CD4-positive, alpha-beta T cell treated with Interleukin-10 for 1 hour (primary cell): Measurements from ENCODE around the gene ASB13.

ENCODE experiments used
- DNase-seq: peaks from one replicate; pipeline ENCODE4 v3.0.0-alpha.2; 2020

ASB13 gene, protein sequence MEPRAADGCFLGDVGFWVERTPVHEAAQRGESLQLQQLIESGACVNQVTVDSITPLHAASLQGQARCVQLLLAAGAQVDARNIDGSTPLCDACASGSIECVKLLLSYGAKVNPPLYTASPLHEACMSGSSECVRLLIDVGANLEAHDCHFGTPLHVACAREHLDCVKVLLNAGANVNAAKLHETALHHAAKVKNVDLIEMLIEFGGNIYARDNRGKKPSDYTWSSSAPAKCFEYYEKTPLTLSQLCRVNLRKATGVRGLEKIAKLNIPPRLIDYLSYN

DNA sequence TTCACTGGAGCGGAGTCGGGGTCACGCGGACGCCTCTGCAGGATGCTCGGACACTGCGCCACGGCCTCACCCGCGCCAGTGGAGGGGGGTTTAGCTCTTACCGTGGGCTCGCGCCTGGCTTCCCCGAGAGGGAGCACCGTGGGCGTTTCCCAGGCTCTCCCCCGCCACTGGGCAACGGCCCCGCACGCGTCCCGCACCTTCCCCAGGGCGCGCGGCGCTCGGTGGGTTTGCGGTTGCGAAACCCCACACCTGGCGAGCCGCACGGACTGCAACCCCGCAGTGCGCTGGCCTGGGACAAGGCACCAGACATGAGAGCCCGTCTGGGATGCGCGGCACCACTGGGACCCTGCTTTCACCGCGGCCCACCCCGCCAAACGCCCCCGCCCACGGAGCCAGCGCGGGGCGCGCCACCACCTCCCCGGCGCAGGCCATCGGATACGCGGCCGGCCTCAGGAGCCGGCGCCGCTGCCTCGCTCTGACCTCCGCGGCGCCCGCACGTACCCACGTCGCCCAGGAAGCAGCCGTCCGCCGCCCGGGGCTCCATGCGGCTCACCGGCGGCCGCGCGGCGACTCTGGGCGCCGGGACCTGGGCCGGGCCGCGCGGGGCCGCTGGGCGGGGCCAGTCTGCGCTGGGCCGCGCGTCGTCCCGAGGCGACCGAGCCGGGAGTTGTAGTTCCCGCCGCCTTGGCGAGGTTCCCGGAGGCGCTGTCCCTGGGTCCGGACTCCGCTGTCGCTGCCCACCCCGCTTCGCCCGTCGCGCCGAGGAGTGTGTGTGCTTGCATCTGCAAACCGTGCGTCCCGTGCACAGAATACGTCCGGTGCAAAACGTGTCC, at the start of gene ASB13:
Gene ASB13 (minus strand): TSS at position 588 of the 833 bp plus-strand sequence. CDS start 44 bp downstream, at position 544.
- peak; percentile 26 for DNase-seq

DNA sequence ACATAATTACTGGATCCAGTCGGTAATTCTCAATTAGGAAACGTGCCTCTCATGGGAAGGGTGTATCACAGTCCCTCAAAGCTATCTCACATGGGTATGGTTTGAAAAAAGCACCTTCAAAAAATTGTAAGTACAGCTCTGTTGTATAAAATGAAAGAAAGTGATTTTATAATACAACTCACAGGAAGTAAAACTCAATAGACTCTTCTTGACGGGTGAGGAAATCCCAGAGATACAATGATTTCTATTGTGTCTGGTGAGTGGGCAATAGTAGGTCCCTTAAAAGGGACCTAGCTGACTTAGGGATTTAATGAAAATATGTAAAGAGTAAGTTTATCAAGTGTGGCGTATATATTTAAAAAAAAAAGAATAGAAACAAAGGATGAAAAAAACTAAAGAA, 45.2 kb upstream of the ASB13 start:
- DNase-seq = peak; percentile 14

DNA sequence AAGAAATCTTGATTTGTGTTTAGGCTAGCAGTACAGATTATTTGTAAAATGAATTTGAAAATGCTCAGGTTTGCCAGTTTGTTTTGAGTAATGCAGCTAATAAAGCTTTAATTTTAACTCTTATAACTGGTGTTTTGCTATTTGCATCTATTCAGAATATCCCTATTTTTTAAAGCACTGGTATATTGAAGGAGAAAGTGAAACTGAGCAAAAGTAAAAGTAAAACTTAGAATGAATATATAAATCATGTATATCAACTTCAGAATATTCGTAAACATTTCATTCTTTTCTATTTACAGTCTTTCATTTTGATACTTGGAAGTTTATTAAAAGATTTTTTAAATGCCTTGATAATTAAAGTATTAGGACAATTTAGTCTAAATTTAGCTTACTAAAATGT, 44.5 kb upstream of the ASB13 start:
- no peak for DNase-seq

DNA sequence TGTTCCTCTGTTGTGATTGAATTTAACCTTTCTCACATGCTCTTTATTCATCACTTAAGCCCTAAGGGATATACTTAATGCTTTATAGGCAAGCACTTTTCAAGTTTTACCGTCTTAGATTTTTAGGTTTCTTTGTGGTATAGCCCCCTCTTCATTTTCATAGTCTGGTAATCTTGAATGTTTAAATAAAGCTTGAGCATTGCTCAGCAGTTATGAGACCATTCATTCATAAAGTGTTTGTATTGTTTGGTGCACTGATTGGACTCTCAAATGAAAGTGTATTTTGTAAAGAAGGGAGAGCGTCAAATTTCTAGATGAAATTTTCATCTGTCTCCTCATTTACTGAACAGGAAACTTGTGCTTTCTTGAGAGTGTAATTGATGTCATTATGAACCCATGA, 43.5 kb upstream of the ASB13 start:
- no peak for DNase-seq

DNA sequence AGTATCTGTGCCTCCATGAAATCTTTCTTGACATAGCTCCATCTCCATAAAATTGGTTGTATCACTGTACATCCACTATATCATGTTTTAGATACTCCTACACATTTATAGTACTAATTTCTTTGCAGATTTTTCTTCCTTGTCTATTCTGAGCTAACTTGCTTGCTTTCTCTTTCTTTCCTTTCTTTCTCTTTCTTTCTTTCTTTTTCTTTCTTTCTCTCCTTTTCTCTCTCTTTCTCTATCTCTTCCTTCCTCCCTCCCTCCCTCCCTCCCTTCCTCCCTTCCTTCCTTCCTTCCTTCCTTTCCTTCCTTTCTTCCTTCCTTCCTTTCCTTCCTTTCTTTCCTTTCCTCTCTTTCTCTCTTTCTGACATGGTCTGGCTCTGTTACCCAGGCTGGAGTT, 42.0 kb upstream of the ASB13 start:
- no peak for DNase-seq

DNA sequence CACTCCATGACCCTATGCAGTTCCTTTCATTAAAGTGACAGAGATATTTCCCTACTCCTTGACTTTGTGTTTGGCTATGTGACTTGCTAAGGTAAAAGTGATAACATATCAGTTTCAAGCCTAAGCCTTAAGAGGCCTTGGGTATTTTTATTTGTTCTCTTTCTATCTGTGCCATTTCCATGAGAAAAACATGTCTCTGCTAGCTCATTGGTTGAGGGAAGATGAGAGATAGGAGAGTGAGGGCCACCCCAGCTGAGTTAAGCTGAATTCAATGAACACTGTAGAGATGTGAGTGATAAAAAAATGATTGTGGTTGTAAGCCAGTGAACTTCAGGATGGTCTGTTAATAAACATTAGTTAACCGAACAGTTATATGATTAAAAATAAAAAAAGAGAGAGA, 31.7 kb upstream of the ASB13 start:
- no peak for DNase-seq

DNA sequence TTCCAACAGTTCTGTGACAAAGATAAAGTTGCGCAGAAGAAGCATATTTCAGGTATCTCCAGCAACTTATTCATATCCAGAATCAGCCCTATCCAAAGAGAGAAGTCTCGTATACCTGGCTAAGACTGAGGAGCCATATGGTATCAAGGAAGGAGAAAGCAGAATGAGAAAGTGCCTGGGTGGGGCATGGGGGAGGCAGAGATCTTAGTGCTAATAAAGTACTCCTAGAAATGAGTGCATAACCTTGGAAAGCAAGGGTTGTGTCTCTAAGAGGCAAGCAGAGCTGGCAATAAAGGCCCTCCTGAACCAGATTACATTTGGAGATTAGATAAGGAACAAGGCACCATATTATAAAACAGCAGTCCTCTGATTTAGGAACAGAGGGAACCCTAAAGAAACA, 30.9 kb upstream of the ASB13 start:
- DNase-seq = no peak

DNA sequence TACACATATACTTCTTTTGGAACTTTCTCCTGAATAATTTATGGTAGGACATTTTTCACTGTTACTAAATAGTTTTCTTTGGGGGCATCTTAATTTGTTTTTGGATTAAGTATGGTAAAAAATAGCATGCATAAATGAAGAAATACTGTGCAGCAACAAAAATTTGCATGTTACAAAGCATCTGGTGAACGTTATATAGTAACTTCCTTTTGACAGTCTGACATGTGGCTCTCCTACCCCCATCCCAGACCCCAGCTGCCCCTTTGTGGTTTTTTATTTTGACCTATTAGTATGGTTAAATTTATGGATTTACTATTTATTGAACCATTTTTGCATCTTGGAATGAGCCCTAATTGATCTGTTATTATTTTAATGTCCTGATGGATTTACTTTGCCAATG, 28.2 kb upstream of the ASB13 start:
- no peak for DNase-seq

DNA sequence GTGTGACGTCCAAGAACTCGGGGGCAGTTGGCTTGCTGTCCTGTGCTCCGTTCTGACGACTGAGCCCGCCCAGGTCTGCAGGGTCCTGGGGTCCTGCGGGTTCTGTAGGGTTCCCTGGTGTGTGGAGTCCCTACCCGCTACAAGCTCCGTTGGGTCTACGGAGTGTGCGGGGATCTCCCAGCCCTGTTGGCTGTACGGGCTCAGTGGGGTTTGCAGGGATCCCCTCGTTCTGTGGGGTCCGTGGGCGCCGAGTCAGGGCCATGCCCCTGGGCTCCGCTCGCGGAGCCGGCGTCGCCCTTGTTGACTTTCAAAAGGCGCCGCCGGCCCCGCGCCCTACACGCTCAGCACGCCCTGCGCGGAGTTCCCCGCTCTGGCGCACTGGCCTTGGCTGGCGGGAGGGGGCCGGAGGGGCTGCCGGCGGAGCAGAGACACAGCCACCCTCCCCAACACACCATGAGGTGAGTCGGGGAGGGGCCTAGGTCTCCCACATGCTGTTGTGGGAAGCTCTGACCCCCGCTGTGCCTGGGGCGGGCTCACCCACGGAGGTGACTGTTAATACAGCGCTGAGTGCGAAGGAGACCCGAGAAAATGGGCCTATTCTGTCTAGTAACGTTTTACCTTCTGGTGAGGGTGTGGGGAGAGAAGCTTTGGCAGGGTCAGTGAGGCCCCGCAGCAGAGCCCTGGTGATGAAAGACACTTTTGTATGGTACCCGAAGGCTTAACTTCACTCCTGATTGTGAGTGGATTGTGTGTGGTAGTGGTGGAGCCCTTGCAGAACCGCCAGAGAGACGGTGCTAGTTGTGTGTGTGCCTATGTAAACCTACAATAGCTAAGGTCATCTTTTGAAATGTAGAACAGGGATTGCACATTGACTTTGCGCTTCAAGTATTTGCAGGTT, 26.3 kb upstream of the ASB13 start:
- peak; percentile 68 for DNase-seq

DNA sequence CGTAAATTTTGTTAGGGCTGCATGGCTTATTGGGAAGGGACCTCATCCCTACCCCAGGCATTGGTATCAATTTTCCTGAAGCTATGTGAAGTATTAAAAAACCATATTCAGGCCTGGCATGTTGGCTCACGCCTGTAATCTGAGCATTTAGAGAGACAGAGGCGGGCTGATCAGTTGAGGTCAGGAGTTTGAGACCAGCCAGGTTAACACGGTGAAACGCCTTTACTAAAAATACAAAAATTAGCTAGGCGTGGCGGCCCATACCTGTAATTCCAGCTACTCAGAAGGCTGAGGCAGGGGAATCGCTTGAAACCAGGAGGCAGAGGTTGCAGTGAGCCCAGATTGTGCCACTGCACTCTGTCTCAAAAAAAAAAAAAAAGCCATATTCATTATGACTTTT, 25.4 kb upstream of the ASB13 start:
- DNase-seq = no peak

DNA sequence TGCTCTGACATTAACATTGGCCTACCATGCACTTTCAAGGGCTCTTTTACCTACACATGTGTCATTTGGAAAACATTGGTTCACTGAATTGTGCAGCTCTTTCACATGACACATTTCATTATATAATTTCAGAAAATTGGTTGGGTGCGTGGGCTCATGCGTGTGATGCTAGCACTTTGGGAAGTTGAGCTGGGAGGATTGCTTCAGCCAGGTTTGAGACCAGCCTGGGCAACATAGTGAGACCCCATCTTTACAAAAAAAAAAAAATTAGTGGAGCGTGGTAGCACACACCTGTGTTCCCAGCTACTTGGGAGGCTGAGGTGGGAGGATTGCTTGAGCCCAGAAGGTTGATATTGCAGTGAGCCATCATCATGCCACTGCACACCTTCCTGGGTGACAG, 22.2 kb upstream of the ASB13 start:
- DNase-seq = no peak

DNA sequence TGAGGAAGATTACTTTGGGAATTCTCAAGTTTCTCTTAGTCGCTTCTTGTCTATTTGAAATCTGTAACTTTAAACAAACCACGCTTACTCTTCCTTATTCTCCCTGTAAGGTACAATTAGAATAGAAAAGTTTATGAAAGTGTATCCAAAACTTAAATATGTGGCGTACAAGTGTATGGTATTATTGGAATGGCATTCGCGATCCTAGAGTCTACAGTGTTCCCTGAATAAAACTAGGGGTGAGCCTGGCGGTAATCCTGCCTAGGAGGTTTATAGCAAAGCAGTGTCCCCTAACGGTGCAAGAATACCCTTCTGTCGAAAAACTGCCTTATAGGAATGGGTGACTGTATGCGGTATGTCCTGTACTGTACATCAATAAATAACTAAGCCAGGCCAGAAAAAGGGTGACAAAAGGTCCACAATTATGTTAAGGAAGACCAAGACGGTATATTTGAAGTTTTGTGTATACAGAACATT, 19.4 kb upstream of the ASB13 start:
- DNase-seq = no peak

DNA sequence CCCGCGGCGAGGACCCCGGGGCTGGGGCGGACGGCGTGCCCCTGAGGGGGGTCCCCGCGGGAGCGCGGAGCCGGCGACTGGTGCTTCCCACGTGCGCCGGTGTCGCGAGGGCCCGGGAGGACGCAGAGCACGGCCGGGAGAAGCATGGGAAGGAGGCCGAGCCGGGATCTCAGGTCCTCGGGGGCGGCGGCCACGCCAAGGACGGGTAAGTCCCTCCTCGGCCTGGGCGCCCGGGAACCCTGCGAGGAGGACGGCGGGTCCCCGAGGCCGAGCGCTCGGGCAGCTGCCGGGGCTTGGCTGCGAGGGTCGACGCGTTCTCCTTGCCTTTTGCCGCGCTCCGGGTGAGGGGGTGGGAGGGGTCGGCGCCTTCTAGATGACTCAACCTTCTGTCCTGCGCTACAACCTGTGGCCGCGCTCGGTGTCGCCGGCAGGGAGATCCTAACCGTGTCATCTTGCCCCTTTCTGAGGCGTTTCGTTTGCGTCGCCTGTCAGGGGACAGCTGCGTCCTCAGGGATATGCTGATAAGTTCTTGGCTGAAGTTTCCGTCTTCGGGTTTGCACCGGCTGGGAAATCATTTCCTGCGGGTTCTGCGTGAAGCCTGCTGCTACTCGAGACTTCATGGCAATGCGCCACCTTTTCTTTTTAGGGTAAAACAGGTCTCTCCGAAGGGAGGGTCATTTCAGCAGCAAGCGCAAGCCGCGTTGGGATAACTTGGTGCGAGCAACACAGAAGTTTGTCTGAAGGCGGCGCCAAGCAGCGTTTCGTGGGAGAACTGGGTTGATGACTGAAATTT, 18.8 kb upstream of the ASB13 start:
- DNase-seq = peak; percentile 63

DNA sequence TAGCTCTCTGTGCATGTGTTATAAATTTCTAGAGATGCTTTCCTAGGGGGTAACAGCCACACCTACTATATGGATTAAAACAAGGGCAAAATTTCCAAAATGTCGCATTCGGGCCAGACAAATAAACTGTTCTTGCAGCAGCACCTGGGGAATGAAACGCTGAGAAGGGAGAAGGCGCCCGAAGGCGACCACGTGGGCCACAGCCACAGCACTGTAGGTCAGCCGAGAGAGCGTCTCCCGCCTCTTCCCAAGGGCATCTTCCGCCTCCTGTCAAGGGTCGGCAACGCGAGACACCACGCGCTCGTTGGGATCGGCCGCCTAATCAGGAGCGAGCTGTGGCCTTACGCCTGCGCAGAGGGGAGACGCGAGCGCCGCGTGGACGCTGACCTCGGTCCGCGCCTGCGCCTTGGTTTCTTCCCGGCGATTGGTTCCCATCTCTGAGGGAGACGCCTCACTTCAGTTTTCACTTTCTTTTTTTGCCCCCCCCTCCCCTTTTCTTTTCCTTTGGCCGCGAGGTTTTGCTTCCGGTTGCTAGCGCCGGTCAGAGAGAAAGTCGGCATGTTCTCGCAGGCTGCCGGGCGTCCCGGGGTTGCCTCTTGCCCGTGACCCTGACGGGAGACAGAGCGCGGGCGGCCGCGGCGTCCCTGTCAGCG, 18.0 kb upstream of the ASB13 start, which contains the start of gene TASOR2:
Gene TASOR2 (plus strand): TSS at position 521 of the 653 bp plus-strand sequence. CDS start 35,805 bp downstream, outside the sequence.
- DNase-seq = peak; percentile 98

DNA sequence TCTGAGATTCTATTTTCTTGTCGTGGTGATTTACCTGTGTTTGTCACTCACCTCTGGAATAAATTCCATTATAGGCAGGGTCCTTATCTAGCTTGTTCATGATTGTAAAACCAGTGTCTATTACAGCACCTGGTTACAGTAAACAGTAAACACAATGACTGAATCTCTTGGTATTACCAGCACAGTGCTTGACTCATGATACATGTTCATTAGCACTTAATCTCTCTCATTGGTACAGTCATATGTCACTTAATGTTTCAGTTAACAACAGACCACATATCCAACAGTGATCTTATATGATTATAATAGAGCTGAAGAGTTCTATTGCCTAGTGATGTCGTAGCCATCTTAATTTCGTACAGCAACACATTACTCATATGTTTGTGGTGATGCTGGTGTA, 16.7 kb upstream of the ASB13 start:
- DNase-seq = no peak

DNA sequence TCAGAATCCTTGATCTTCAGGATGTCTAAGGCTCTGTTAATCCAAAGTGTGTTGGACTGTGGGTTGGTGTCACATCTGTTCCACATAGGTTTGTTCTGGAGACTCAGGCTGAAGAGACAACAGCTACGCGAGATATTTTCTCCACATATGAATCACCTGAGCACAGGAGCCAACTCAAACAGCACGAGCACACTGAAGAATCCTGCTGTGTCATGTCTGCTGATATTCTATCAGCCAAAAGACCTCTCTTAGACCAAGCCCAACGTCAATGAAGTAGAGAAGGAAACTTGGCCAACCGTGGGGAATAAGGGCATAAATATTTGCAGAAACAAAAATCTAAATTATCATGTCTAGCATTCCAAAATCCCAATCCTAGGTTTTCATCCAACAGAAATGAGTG, 15.5 kb upstream of the ASB13 start:
- no peak for DNase-seq

DNA sequence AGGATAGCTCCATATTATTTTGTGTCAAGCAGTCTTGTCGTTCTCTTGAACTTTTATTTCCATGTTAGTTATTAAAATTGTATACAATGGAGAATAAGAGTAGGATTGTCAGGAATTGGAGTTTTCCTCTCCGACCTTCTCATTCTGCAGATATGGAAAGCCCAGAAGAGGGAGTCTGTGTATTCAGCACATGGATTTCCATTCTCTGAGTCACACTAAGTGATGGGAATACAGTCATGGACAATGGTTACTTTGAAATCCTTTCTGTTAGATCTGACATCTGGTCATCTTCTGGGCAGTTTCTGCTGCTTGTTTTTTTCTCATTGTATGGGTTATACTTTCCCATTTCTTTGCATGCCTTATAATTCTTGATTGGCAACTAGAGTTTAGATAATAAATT, 13.2 kb upstream of the ASB13 start:
- no peak for DNase-seq

DNA sequence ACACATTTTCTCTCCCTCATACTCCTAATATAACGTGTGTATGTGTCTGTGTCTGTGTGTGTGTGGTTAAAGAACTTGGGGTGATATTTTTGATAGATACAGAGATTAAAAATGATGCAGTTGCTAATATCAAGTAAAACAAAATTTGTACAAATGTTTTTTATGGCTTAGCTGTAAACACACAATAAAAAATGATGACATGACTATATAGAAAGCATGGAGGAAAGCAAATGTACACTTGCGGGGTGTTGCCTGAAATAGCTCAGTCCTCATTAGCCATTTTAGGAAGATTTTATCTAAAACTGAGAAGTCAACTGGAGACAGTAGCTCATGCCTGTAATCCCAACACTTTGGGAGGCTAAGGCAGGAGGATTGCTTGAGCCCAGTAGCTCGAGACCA, 12.6 kb upstream of the ASB13 start:
- no peak for DNase-seq

DNA sequence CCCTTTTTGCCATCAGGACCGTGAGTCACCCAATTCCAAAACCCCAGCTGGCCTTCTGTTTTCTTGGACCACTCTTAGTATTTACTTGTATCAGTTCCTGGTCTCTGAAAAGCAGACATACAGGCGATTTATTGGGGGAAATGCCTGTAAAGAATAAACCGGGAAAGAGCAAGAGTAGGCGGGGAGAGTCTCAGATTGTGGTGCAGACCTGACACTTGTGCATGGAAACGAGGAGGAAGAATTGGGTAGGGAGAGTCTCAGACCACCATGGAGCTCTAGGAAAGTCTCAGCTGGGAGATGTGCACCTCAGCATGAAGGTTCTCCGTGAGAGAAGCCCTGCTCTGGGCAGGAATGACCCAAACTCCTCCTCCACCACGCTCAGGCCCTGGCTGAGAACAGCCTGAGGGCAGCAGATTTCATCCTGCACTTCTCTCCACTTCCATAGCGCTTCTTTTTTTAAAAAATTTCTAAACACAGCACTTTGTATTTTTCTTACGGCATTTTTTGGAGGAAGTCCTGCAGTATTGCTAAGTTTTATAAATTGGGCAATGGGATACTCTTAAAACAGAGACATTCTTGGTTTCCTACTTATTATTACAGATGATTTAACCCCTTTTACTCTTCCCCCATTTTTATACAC, 12.1 kb upstream of the ASB13 start:
- DNase-seq = no peak

DNA sequence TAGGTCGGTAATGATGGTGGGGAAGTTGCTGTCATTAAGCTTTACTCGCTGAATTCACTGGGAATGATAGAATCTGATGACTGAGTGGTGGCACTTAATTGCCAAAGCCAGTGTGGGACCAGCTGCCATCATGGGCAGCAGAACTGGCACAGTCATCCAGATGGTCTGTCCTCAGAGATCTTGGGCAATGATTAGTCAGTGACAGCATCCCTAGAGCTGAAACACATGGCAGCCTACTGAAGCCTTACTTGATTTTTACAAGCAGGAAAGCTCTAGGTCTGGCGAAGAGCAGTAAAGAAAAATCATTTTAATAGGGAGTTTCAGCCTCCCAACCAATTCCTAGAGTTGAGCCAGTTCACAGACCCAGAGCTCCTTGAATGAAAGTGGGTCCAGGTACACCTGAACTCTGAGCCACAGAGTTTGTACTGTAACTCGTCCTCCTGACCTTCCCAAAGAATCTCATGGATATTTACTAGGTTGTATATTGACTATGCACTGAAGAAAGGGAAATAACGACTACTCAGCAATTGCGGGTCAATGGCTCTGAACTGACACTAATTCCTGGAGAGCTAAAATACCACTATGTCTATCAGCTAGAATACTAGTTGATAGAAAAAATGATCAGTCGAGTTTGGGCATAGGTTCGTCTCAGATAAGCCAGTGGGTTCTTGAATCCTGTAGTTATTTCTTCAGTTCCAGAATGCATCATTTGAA, 4.4 kb upstream of the ASB13 start:
- no peak for DNase-seq

DNA sequence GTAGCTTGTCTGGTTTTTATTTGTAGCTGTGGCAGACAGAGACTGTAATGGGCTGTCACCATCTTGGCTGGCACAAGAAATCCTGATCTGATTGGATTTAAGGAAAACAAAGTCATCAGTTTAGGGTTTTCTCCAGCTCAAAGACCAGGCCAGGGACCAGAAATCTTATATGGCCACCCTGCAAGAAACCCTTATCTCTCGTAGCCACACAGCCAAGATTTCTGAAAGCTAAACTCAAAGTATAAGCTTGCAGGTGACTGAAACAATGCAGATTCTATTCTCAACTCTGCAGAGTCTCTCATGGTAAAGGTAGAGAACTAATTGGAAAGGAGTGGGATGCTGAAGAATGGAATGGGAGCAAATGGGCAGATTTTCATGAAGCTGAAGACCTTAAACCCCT, 3.2 kb upstream of the ASB13 start:
- DNase-seq = no peak
